ENCODE data around the gene CDKAL1.

GRCh38 chr6:21204951-21205350, 670.7 kb downstream of the CDKAL1 start:
- TF ChIP-seq, protein P1, sequence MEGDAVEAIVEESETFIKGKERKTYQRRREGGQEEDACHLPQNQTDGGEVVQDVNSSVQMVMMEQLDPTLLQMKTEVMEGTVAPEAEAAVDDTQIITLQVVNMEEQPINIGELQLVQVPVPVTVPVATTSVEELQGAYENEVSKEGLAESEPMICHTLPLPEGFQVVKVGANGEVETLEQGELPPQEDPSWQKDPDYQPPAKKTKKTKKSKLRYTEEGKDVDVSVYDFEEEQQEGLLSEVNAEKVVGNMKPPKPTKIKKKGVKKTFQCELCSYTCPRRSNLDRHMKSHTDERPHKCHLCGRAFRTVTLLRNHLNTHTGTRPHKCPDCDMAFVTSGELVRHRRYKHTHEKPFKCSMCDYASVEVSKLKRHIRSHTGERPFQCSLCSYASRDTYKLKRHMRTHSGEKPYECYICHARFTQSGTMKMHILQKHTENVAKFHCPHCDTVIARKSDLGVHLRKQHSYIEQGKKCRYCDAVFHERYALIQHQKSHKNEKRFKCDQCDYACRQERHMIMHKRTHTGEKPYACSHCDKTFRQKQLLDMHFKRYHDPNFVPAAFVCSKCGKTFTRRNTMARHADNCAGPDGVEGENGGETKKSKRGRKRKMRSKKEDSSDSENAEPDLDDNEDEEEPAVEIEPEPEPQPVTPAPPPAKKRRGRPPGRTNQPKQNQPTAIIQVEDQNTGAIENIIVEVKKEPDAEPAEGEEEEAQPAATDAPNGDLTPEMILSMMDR (IDR thresholded peaks at IDR 0.05) = no peak
- TF ChIP-seq, protein P2, sequence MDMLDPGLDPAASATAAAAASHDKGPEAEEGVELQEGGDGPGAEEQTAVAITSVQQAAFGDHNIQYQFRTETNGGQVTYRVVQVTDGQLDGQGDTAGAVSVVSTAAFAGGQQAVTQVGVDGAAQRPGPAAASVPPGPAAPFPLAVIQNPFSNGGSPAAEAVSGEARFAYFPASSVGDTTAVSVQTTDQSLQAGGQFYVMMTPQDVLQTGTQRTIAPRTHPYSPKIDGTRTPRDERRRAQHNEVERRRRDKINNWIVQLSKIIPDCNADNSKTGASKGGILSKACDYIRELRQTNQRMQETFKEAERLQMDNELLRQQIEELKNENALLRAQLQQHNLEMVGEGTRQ (CRISPR knock-in tag; IDR thresholded peaks at IDR 0.05) = no peak
- TF ChIP-seq ATF3 (CRISPR knock-in tag; conservative IDR thresholded peaks at IDR 0.05) (no peak), TEAD1 (CRISPR knock-in tag; IDR thresholded peaks at IDR 0.05) (no peak), ZNF317 (CRISPR knock-in tag; IDR thresholded peaks at IDR 0.05; ENCODE audit: borderline replicate concordance, low read depth) (no peak), NR2C2 (CRISPR knock-in tag; IDR thresholded peaks at IDR 0.05) (no peak), NR3C1 (CRISPR knock-in tag; conservative IDR thresholded peaks at IDR 0.05; ENCODE audit: low read depth) (no peak)
- TF ChIP-seq, protein P3, sequence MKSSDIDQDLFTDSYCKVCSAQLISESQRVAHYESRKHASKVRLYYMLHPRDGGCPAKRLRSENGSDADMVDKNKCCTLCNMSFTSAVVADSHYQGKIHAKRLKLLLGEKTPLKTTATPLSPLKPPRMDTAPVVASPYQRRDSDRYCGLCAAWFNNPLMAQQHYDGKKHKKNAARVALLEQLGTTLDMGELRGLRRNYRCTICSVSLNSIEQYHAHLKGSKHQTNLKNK (CRISPR knock-in tag; IDR thresholded peaks at IDR 0.05) = no peak
- TF ChIP-seq, protein P4, sequence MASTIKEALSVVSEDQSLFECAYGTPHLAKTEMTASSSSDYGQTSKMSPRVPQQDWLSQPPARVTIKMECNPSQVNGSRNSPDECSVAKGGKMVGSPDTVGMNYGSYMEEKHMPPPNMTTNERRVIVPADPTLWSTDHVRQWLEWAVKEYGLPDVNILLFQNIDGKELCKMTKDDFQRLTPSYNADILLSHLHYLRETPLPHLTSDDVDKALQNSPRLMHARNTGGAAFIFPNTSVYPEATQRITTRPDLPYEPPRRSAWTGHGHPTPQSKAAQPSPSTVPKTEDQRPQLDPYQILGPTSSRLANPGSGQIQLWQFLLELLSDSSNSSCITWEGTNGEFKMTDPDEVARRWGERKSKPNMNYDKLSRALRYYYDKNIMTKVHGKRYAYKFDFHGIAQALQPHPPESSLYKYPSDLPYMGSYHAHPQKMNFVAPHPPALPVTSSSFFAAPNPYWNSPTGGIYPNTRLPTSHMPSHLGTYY (CRISPR knock-in tag; IDR thresholded peaks at IDR 0.05) = no peak
- TF ChIP-seq, protein P5, sequence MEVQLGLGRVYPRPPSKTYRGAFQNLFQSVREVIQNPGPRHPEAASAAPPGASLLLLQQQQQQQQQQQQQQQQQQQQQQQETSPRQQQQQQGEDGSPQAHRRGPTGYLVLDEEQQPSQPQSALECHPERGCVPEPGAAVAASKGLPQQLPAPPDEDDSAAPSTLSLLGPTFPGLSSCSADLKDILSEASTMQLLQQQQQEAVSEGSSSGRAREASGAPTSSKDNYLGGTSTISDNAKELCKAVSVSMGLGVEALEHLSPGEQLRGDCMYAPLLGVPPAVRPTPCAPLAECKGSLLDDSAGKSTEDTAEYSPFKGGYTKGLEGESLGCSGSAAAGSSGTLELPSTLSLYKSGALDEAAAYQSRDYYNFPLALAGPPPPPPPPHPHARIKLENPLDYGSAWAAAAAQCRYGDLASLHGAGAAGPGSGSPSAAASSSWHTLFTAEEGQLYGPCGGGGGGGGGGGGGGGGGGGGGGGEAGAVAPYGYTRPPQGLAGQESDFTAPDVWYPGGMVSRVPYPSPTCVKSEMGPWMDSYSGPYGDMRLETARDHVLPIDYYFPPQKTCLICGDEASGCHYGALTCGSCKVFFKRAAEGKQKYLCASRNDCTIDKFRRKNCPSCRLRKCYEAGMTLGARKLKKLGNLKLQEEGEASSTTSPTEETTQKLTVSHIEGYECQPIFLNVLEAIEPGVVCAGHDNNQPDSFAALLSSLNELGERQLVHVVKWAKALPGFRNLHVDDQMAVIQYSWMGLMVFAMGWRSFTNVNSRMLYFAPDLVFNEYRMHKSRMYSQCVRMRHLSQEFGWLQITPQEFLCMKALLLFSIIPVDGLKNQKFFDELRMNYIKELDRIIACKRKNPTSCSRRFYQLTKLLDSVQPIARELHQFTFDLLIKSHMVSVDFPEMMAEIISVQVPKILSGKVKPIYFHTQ (CRISPR knock-in tag; IDR thresholded peaks at IDR 0.05) = no peak
- TF ChIP-seq, protein P6, sequence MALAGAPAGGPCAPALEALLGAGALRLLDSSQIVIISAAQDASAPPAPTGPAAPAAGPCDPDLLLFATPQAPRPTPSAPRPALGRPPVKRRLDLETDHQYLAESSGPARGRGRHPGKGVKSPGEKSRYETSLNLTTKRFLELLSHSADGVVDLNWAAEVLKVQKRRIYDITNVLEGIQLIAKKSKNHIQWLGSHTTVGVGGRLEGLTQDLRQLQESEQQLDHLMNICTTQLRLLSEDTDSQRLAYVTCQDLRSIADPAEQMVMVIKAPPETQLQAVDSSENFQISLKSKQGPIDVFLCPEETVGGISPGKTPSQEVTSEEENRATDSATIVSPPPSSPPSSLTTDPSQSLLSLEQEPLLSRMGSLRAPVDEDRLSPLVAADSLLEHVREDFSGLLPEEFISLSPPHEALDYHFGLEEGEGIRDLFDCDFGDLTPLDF (CRISPR knock-in tag; IDR thresholded peaks at IDR 0.05) = no peak
